H1 (cell line): Measurements from ENCODE around the gene PTPRG. TPM values are rescaled to one million over a fixed set of nuclear protein-coding genes. Genes with fewer than 3 reads are reported as not detected.

ENCODE experiments used
- CBX5 ChIP-seq: fragments of 300-800, 300-1000 bp; sonication (generic); IDR thresholded peaks from 2 replicates; pipeline ENCODE4 v1.7.1; 2016; ENCODE audit warnings: antibody characterized with exemption, low read length, low read depth
- CHD7 ChIP-seq: fragments of 300-600 bp; sonication (generic); IDR thresholded peaks from 2 replicates; pipeline ENCODE4 v1.7.1; 2012; ENCODE audit warnings: low read length, moderate library complexity, mild to moderate bottlenecking, inconsistent platforms; ENCODE audit not compliant: insufficient replicate concordance
- SP4 ChIP-seq: IDR thresholded peaks from 2 replicates; pipeline ENCODE4 v1.6.1; 2012; ENCODE audit warnings: low read length, inconsistent platforms
- polyA plus RNA-seq, 7 experiments: library from polyadenylated mRNA; depleted of rRNA in 3 of 7; stranded (reverse) in 5 of 7; unstranded in 2 of 7; fragments of >200 nt in 5 of 7; fragments of 200-250 nt in 2 of 7; gene quantifications; 1 replicate in 5 of 7; 2 replicates in 1 of 7; 4 replicates in 1 of 7; pipeline versions ENCODE4 v1.2.1 to v1.2.3, GENCODE V29; 2011 to 2013; ENCODE audit warnings: missing spikeins in 2 of 7, mixed read lengths in 2 of 7
- total RNA-seq: library from RNA; stranded (reverse); fragmentation: NEBNext Ultra II Directional; extraction: Animal tissue kit (Norgen Biotek cat#: 25700); gene quantifications from 2 replicates; pipeline ENCODE4 v1.2.1, GENCODE V29; 2021

PTPRG gene
- total and polyA plus RNA-seq, 2 of the 8 experiments (the other 6 are each of a cell fraction or from before 2014, with no cell fraction given), result 23.3 to 96.2 TPM

- TF ChIP-seq CHD7, result no peak
- TF ChIP-seq CBX5, result no peak
- no peak for TF ChIP-seq SP4
- TF ChIP-seq, all 59 proteins: peak for 0
These were observed 327.9 kb downstream of the PTPRG start (continued) for GRCh38 chr3:61889259-61889658.
